Choroid plexus epithelial cell (primary cell): ENCODE data around the gene THAP11.

Experiments
- DNase-seq: peaks from one replicate; pipeline ENCODE4 v3.0.0-alpha.2; 2010; ENCODE audit warnings: low read depth
- H3K4me3 ChIP-seq: 2 replicates; pipeline ENCODE4 v1.5.1; 2011; ENCODE audit warnings: low read depth, mild to moderate bottlenecking, control low read depth, low read length, moderate library complexity
- TF ChIP-seq, protein P1 (sequence below): conservative IDR thresholded peaks from 2 replicates; pipeline ENCODE4 v1.5.1; 2011; ENCODE audit warnings: low read depth, mild to moderate bottlenecking, control low read depth, inconsistent platforms, low read length, moderate library complexity

THAP11 gene

DNA sequence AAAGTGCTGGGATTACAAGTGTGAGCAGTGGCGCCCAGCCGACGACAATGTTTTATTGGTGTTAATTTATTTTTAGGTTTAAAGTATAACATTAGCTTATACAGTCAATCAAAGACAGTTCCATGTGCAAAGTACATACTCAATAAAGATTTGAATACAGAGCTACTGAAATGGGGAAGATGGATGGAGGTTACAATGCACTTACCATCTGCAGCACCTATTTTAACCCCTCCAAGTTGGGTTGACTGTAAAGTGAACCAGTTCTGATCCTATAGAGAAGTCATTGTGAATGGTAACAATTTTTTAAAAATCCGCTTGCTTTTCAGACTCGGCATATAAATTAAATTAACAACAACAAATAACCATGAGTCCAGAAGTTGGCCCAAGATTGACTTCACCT lies 50.3 kb downstream of the THAP11 start:
- DNase-seq: no peak
- peak overlapping the region; percentile 53 for H3K4me3 ChIP-seq
- TF ChIP-seq, protein P1, sequence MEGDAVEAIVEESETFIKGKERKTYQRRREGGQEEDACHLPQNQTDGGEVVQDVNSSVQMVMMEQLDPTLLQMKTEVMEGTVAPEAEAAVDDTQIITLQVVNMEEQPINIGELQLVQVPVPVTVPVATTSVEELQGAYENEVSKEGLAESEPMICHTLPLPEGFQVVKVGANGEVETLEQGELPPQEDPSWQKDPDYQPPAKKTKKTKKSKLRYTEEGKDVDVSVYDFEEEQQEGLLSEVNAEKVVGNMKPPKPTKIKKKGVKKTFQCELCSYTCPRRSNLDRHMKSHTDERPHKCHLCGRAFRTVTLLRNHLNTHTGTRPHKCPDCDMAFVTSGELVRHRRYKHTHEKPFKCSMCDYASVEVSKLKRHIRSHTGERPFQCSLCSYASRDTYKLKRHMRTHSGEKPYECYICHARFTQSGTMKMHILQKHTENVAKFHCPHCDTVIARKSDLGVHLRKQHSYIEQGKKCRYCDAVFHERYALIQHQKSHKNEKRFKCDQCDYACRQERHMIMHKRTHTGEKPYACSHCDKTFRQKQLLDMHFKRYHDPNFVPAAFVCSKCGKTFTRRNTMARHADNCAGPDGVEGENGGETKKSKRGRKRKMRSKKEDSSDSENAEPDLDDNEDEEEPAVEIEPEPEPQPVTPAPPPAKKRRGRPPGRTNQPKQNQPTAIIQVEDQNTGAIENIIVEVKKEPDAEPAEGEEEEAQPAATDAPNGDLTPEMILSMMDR: no peak

DNA sequence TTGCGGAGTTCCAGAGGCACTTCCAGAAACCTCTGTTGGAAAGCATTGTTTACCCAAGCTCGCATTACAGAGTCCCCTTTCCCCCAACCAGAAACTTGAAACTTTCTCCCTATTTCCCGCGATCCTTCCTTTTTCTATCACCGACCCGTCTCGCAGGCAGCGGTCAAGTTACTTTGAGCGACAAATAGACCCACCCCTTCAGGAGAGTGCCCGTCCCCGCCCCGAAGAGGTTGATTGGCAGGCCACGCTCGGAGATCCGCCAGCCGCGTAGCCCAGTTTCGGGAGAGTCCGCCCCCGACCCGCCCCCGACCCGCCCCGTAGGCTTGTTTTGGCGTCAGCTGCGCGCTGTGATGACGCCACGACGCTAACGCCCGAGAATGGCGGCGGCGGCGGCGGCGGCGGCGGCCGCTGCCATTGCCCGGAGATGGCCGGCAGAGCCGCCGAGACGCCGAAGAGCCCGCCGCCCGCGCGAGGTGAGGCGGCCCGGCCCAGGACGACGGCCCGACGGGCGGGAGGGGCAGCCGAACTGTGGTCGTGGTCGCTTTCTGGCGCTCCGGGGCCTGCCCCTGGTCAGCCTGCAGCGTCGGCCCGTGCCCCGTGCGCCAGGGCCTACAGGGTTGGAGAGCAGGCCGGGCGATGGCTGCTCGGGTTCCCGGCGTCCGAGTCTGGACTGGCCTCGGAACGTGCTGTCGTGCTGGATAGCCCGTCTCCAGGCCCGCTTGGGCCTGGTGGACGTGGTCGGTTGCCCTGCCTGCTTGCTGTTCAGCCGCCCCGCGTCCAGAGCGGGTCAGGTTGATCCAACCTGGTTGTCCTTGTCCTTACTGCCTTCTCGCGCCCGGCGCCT lies 51.0 kb downstream of the THAP11 start, which contains the start of gene PSKH1:
Gene PSKH1, plus strand, starts transcription at position 356 of the 844 bp plus-strand sequence. CDS start 15,496 bp downstream, outside the sequence.
- H3K4me3 ChIP-seq: peak within 1 kb of the TSS; percentile 91
- peak; percentile 96 for DNase-seq
- TF ChIP-seq, protein P1: no peak
